GM18867 (cell line): ENCODE results near the gene SLC20A1.
"Not testable (repeated sequence)": the region's sequence is repeated elsewhere in the genome, so short reads cannot be mapped to it uniquely, and the experiment has no call there.

Experiments used
- ATAC-seq: cut with Tn5 transposase; IDR thresholded peaks from one replicate; pipeline ENCODE4 v1.9.1; 2021; ENCODE audit warnings: mild to moderate bottlenecking, moderate library complexity; ENCODE audit not compliant: unreplicated experiment

The SLC20A1 gene

GRCh38 chr2:112644155-112644932 is 1.4 kb upstream of the SLC20A1 start:
- no peak for ATAC-seq

- no peak for ATAC-seq
Measured at GRCh38 chr2:112644933-112645309, 818 bp upstream of the SLC20A1 start.

- peak; percentile 24 for ATAC-seq
Measured at GRCh38 chr2:112646102-112646719, 472 bp downstream of the SLC20A1 start.

- no peak for ATAC-seq
Measured at GRCh38 chr2:112646791-112647689, 1.3 kb downstream of the SLC20A1 start.

- no peak for ATAC-seq
Measured at GRCh38 chr2:112648081-112648480, 2.3 kb downstream of the SLC20A1 start.

- ATAC-seq, result no peak
Measured at GRCh38 chr2:112656679-112657078, 10.9 kb downstream of the SLC20A1 start.

- ATAC-seq, result no peak
Measured at GRCh38 chr2:112658301-112658700, 12.6 kb downstream of the SLC20A1 start.

GRCh38 chr2:112658839-112659667 is 13.3 kb downstream of the SLC20A1 start:
- no peak for ATAC-seq

GRCh38 chr2:112660138-112660537 is 14.4 kb downstream of the SLC20A1 start:
- no peak for ATAC-seq

- ATAC-seq, result no peak
Measured at GRCh38 chr2:112661656-112662305, 16.0 kb downstream of the SLC20A1 start.

GRCh38 chr2:112662704-112663103 is 17.0 kb downstream of the SLC20A1 start:
- no peak for ATAC-seq

- ATAC-seq, result no peak
Measured at GRCh38 chr2:112664689-112665088, 18.9 kb downstream of the SLC20A1 start.

- no peak for ATAC-seq
Measured at GRCh38 chr2:112665113-112665780, 19.5 kb downstream of the SLC20A1 start.

- no peak for ATAC-seq
Measured at GRCh38 chr2:112666761-112667122, 21.0 kb downstream of the SLC20A1 start.

GRCh38 chr2:112667540-112667939 is 21.8 kb downstream of the SLC20A1 start:
- not testable (repeated sequence) for ATAC-seq

- no peak for ATAC-seq
Measured at GRCh38 chr2:112669667-112670066, 23.9 kb downstream of the SLC20A1 start.

GRCh38 chr2:112670252-112671022 is 24.7 kb downstream of the SLC20A1 start:
- ATAC-seq, result no peak

- no peak for ATAC-seq
Measured at GRCh38 chr2:112671801-112672200, 26.1 kb downstream of the SLC20A1 start.

GRCh38 chr2:112673008-112673407 is 27.3 kb downstream of the SLC20A1 start:
- no peak for ATAC-seq
